ENCODE data around the gene GSE1. TPM values are rescaled to one million over a fixed set of nuclear protein-coding genes. Genes with fewer than 3 reads are reported as not detected.

Gene GSE1
- polyA plus RNA-seq, 1 donor (not counting 4 experiments of a cell fraction or from before 2014, with no cell fraction given), result 5.0 TPM

DNA sequence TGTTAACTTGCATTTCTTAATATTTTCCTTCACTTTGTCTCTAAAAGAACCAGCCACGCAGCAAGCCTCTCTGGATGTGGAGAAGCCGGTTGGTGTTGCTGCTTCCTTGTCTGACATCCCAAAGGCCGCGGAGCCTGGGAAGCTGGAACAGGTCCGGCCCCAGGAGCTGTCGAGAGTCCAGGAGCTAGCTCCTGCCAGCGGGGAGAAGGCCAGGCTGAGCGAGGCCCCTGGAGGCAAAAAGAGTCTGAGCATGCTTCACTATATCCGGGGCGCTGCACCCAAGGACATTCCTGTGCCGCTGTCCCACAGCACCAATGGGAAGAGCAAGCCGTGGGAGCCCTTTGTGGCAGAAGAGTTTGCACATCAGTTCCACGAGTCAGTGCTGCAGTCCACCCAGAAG, 52.8 kb downstream of the GSE1 start:
- no peak for FAIRE-seq
- Histone ChIP-seq H4K20me1 (ENCODE audit: control insufficient read depth, extremely low read depth, insufficient read depth, low read length) (no peaks in the 10 kb centered on the region), H3K27me3 (ENCODE audit: control insufficient read depth, extremely low read depth, insufficient read depth, low read length) (no peaks in the 10 kb centered on the region), H3K9ac (ENCODE audit: control insufficient read depth, extremely low read depth, insufficient read depth, low read length) (no peak overlapping the region), H3K36me3 (ENCODE audit: control insufficient read depth in 2 of 2, extremely low read depth in 1 of 2, insufficient read depth in 2 of 2, low read length in 2 of 2) (peaks cover 25 to 45% of the 10 kb centered on the region in 2 experiments), H3K79me2 (ENCODE audit: control insufficient read depth, insufficient read depth, low read length) (no peaks in the 10 kb centered on the region), H3K9me3 (ENCODE audit: control insufficient read depth, low read depth, low read length) (no peaks in the 10 kb centered on the region), H2AFZ (ENCODE audit: control insufficient read depth, low read length) (no peak overlapping the region), H3K27ac (ENCODE audit: control insufficient read depth, insufficient read depth, low read length) (no peak overlapping the region), H3K4me1 (ENCODE audit: control insufficient read depth, extremely low read depth, insufficient read depth, low read length) (no peaks in the 10 kb centered on the region), H3K4me2 (ENCODE audit: control insufficient read depth, extremely low read depth, insufficient read depth, low read depth, low read length) (no peak overlapping the region), H3K4me3 (ENCODE audit: control insufficient read depth in 2 of 3, extremely low read depth in 1 of 3, insufficient read depth in 2 of 3, low read depth in 1 of 3, low read length in 3 of 3) (no peak overlapping the region), H3K9me1 (ENCODE audit: control insufficient read depth, extremely low read depth, insufficient read depth, low read length) (no peaks in the 10 kb centered on the region)
- dilution Hi-C loops (cut with MboI; ENCODE audit: extremely low pct_ligation_motif_present, low sequenced_read_pairs), result no loop called here
- no peak for DNase-seq (ENCODE audit: low read depth, low spot score)
- TF ChIP-seq EZH2 (IDR thresholded peaks at IDR 0.05; ENCODE audit: low read length), result no peak
- TF ChIP-seq CTCF (optimal IDR thresholded peaks at IDR 0.05 in 1 of 3, IDR thresholded peaks at IDR 0.05 in 1 of 3, conservative IDR thresholded peaks at IDR 0.05 in 1 of 3; ENCODE audit: extremely low read depth in 1 of 3, insufficient read depth in 2 of 3, low read length in 3 of 3), result no peak

DNA sequence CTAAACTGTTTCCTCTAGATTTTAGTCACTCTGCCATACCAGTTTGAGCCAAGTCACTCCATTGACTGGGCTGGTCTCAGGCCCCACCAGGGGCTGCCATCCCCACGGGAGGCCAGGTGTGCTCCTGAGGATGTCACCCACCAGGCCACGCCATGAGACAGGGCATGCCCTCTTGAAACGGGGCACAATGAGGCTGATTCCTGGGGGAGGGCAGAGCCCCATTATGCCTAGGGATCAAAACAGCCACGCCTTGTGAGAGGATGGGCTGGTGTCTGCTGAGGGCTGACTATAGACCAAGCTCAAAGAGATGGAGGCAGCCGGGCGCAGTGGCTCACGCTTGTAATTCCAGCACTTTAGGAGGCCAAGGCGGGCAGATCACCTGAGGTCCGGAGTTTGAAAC, 54.1 kb downstream of the GSE1 start:
- Histone ChIP-seq H3K79me2 (ENCODE audit: control insufficient read depth, insufficient read depth, low read length) (no peaks in the 10 kb centered on the region), H3K27ac (ENCODE audit: control insufficient read depth, insufficient read depth, low read length) (no peak overlapping the region), H3K9me3 (ENCODE audit: control insufficient read depth, low read depth, low read length) (no peaks in the 10 kb centered on the region), H3K4me3 (ENCODE audit: control insufficient read depth in 2 of 3, extremely low read depth in 1 of 3, insufficient read depth in 2 of 3, low read depth in 1 of 3, low read length in 3 of 3) (no peak overlapping the region), H3K4me1 (ENCODE audit: control insufficient read depth, extremely low read depth, insufficient read depth, low read length) (no peaks in the 10 kb centered on the region), H3K27me3 (ENCODE audit: control insufficient read depth, extremely low read depth, insufficient read depth, low read length) (no peaks in the 10 kb centered on the region), H3K4me2 (ENCODE audit: control insufficient read depth, extremely low read depth, insufficient read depth, low read depth, low read length) (no peak overlapping the region), H3K9me1 (ENCODE audit: control insufficient read depth, extremely low read depth, insufficient read depth, low read length) (no peaks in the 10 kb centered on the region), H2AFZ (ENCODE audit: control insufficient read depth, low read length) (no peak overlapping the region), H3K9ac (ENCODE audit: control insufficient read depth, extremely low read depth, insufficient read depth, low read length) (no peak overlapping the region), H3K36me3 (ENCODE audit: control insufficient read depth in 2 of 2, extremely low read depth in 1 of 2, insufficient read depth in 2 of 2, low read length in 2 of 2) (peaks cover 25 to 48% of the 10 kb centered on the region in 2 experiments), H4K20me1 (ENCODE audit: control insufficient read depth, extremely low read depth, insufficient read depth, low read length) (no peaks in the 10 kb centered on the region)
- FAIRE-seq, result no peak
- TF ChIP-seq CTCF (optimal IDR thresholded peaks at IDR 0.05 in 1 of 3, IDR thresholded peaks at IDR 0.05 in 1 of 3, conservative IDR thresholded peaks at IDR 0.05 in 1 of 3; ENCODE audit: extremely low read depth in 1 of 3, insufficient read depth in 2 of 3, low read length in 3 of 3) (no peak), EZH2 (IDR thresholded peaks at IDR 0.05; ENCODE audit: low read length) (no peak)
- no peak for DNase-seq (ENCODE audit: low read depth, low spot score)
- dilution Hi-C loops (cut with MboI; ENCODE audit: extremely low pct_ligation_motif_present, low sequenced_read_pairs), result no loop called here

Data from keratinocyte (primary cell).